SJSA1 (cell line): Measurements from ENCODE around the gene SDC3. TPM values are rescaled to one million over a fixed set of nuclear protein-coding genes. Genes with fewer than 3 reads are reported as not detected.

ENCODE experiments used
- DNase-seq, 2 experiments: peaks; one replicate each; pipeline ENCODE4 v3.0.0-alpha.2; 2015 to 2020; ENCODE audit warnings: low spot score in 2 of 2, low read depth in 1 of 2
- H3K27ac ChIP-seq: fragments of 250-450 bp; sonication (Bioruptor Pico); 2 replicates; pipeline ENCODE4 v1.5.1; 2020; ENCODE audit warnings: mild to moderate bottlenecking, moderate library complexity
- H3K27me3 ChIP-seq: fragments of 250-450 bp; sonication (Bioruptor Pico); replicated peaks from 2 replicates; pipeline ENCODE4 v1.5.1; 2020; ENCODE audit warnings: mild to moderate bottlenecking, moderate library complexity
- H3K36me3 ChIP-seq: fragments of 250-450 bp; sonication (Bioruptor Pico); 2 replicates; pipeline ENCODE4 v1.5.1; 2020; ENCODE audit warnings: mild to moderate bottlenecking
- H3K4me1 ChIP-seq: fragments of 250-450 bp; sonication (Bioruptor Pico); replicated peaks from 2 replicates; pipeline ENCODE4 v1.6.1; 2021; ENCODE audit warnings: mild to moderate bottlenecking
- H3K4me3 ChIP-seq: fragments of 250-450 bp; sonication (Bioruptor Pico); 2 replicates; pipeline ENCODE4 v1.5.1; 2020; ENCODE audit warnings: mild to moderate bottlenecking
- H3K9me3 ChIP-seq: fragments of 250-450 bp; sonication (Bioruptor Pico); replicated peaks from 2 replicates; pipeline ENCODE4 v1.5.1; 2020; ENCODE audit warnings: mild to moderate bottlenecking
- total RNA-seq: library from RNA; depleted of rRNA; stranded (reverse); fragments of >200 nt; shearing (Covaris generic); gene quantifications from 2 replicates; pipeline ENCODE4 v1.2.3, GENCODE V29; 2014

SDC3 gene
- total RNA-seq, 1 experiment from 2014 or later, result 43.6 TPM

- no peaks in the 10 kb centered on the region for H3K36me3 ChIP-seq
- no peak for DNase-seq
- H3K9me3 ChIP-seq, result no peaks in the 10 kb centered on the region
- H3K27ac ChIP-seq, result no peak overlapping the region
- no peaks in the 10 kb centered on the region for H3K27me3 ChIP-seq
- H3K4me3 ChIP-seq, result no peak overlapping the region
- peaks cover 13% of the 10 kb centered on the region for H3K4me1 ChIP-seq
Measured at GRCh38 chr1:30846587-30846986, 62.0 kb downstream of the SDC3 start.

DNA sequence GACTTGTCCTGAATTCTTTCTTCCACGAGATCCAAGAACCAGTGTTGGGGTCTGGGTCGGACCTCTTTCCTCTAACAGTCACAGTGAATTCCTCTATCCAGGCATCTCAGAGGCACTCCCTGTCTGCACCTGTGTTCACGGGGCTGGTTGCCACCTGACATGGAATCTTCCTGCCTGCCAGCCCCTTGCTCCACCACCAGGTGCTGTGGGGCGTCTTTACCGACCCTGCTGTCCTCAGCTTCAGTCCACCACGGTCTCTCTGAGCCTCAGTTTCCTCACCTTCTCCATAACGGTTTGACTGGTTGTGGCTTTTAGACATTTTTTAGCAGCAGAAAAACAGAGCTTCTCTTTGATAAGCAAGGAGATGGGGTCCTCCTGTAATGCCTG, 62.7 kb downstream of the SDC3 start:
- Histone ChIP-seq H3K9me3 (no peaks in the 10 kb centered on the region), H3K36me3 (no peaks in the 10 kb centered on the region), H3K27me3 (no peaks in the 10 kb centered on the region)

GRCh38 chr1:30845237-30845903, 63.2 kb downstream of the SDC3 start:
- no peak overlapping the region for H3K27ac ChIP-seq
- H3K4me1 ChIP-seq, result peaks cover 13% of the 10 kb centered on the region
- H3K9me3 ChIP-seq, result no peaks in the 10 kb centered on the region
- no peak overlapping the region for H3K4me3 ChIP-seq
- H3K36me3 ChIP-seq, result no peaks in the 10 kb centered on the region
- H3K27me3 ChIP-seq, result no peaks in the 10 kb centered on the region
- DNase-seq, result no peak

More for the DNA sequence above, 62.7 kb downstream of the SDC3 start:
- no peak for DNase-seq
- no peak overlapping the region for H3K4me3 ChIP-seq
- no peak overlapping the region for H3K27ac ChIP-seq
- H3K4me1 ChIP-seq, result peaks cover 13% of the 10 kb centered on the region

- H3K4me3 ChIP-seq, result no peak overlapping the region
- H3K27ac ChIP-seq, result no peak overlapping the region
- H3K27me3 ChIP-seq, result no peaks in the 10 kb centered on the region
- H3K9me3 ChIP-seq, result no peaks in the 10 kb centered on the region
- no peak for DNase-seq
- no peaks in the 10 kb centered on the region for H3K36me3 ChIP-seq
- peaks cover 13% of the 10 kb centered on the region for H3K4me1 ChIP-seq
Measured at GRCh38 chr1:30844631-30845030, 63.9 kb downstream of the SDC3 start.

GRCh38 chr1:30842697-30843354, 65.7 kb downstream of the SDC3 start:
- Histone ChIP-seq H3K4me1 (peaks cover 12% of the 10 kb centered on the region), H3K36me3 (no peaks in the 10 kb centered on the region), H3K27ac (no peak overlapping the region), H3K9me3 (no peaks in the 10 kb centered on the region), H3K4me3 (no peak overlapping the region), H3K27me3 (no peaks in the 10 kb centered on the region)
- no peak for DNase-seq

DNA sequence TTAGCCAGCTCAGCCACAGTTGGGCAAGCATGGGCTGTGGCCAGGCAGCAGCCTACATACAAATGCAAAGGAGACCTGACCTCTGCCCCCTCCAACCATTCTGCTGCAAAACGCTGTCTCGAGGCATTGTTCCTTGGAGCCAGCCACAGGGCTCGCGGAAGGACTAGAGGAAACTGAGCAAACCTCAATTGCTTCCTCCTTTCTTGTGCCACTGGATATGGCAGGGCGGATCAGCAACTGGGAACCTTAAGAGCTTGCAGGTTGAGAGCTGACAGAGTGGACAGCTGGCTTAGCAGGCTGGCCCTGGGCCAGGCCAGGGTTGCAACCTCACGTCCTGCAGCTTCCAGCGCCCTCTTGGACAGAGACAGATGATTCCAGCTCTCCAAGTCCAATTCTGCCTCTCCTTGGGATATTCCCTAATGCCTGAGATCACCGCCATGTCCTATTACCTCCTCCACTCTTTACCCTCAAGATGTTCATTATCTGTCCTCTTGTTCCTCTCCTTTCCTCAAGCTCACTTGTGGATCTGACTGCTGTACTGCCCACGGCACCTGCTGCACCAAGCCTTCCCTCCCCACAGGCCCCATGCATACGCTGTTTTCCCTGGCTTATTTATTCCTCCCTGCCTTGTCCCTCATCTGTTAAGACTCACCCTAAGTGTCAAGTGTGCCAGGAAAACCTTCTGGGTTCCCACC, 67.5 kb downstream of the SDC3 start:
- H3K27ac ChIP-seq, result no peak overlapping the region
- no peaks in the 10 kb centered on the region for H3K27me3 ChIP-seq
- no peaks in the 10 kb centered on the region for H3K4me1 ChIP-seq
- H3K9me3 ChIP-seq, result no peaks in the 10 kb centered on the region
- H3K4me3 ChIP-seq, result no peak overlapping the region
- no peaks in the 10 kb centered on the region for H3K36me3 ChIP-seq
- no peak for DNase-seq

DNA sequence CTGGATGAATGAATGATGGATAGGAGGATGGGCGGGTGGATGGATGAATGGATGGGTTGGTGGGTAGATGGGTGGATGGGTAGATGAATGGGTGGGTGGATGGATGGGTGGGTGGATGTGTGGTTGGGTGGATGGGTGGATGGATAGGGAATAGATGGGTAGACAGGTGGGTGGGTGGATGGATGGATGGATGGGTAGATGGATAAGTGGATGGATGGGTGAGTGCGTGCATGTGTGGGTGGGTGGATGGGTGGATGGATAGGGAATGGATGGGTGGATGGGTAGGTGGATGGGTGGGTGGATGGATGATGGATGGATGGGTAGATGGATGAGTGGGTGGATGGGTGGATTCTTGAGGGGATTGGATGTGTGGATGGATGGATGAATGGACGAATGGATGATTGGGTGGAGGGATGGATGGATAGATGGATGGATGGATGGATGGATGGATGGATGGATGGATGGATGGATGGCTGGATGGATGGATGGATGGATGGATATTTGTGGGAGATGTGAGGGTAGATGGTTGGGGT, 68.7 kb downstream of the SDC3 start:
- Histone ChIP-seq H3K36me3 (no peaks in the 10 kb centered on the region), H3K27ac (no peak overlapping the region), H3K4me1 (no peaks in the 10 kb centered on the region), H3K27me3 (no peaks in the 10 kb centered on the region), H3K9me3 (no peaks in the 10 kb centered on the region), H3K4me3 (no peak overlapping the region)
- no peak for DNase-seq

DNA sequence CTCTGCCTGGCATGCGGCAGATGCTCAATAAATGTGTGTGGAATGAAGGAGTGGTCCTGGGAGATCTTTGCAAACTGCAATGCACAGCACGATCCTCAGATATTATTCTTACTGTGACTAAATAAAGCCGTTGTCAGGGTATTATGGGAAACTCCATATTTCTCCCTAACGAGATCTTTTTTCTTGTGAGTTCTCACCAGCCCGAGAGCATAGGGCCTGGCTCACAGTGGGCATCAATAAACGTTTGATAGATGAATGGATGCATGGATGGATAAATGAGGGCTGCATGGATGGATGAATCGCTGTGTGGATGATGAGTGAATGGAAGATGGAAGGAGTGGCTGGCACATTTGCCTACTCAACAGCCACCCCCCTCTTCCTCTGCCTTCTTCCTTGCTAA, 69.6 kb downstream of the SDC3 start:
- Histone ChIP-seq H3K27me3 (no peaks in the 10 kb centered on the region), H3K36me3 (no peaks in the 10 kb centered on the region), H3K4me3 (no peak overlapping the region), H3K9me3 (no peaks in the 10 kb centered on the region), H3K4me1 (no peaks in the 10 kb centered on the region), H3K27ac (no peak overlapping the region)
- DNase-seq, result no peak

DNA sequence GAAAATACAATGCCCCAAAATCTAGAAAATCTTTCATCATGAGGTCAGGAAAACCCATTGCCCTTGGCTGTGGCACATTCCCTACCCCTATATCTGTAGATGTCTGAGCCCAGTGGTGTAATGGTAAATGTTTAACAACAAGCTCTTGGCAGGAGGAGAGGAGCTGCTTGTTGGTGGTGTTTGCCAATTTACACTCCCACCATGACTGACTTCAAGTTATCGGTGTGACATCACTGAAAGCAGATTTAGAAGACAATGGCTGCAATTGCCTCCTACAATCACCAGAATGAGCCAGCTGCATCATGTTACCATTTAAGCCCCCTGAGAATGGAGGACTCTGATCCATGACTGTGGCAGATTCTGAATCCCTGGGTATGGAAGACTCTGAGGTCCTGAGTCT, 70.9 kb downstream of the SDC3 start:
- Histone ChIP-seq H3K27me3 (no peaks in the 10 kb centered on the region), H3K36me3 (no peaks in the 10 kb centered on the region), H3K4me3 (no peak overlapping the region), H3K4me1 (no peaks in the 10 kb centered on the region), H3K27ac (no peak overlapping the region), H3K9me3 (no peaks in the 10 kb centered on the region)
- no peak for DNase-seq

- DNase-seq, result no peak
Measured at GRCh38 chr1:30834253-30834652, 74.3 kb downstream of the SDC3 start.

DNA sequence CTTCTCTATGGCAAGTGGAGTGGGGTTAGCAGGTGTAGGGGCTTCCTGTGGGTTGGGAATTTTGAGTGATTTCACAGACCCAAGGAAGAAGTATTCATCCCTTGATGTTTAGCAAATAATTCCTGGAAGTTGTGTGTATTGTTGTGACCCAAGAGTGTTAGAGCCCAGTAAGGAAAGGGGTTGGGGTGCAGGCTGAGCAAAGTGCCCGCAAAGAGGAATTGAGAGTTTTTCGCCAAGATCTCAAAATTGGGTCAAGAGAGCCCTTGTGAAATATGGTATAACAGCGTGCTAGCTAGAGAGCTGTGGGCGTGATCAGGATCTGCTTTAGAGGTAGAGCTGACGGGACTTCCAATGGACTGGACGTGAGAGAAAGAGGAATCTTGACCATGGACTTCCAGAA, 78.0 kb downstream of the SDC3 start:
- Histone ChIP-seq H3K27me3 (no peaks in the 10 kb centered on the region), H3K4me3 (no peak overlapping the region), H3K4me1 (no peaks in the 10 kb centered on the region), H3K9me3 (no peaks in the 10 kb centered on the region), H3K27ac (no peak overlapping the region), H3K36me3 (no peaks in the 10 kb centered on the region)
- no peak for DNase-seq

More at GRCh38 chr1:30834253-30834652, 74.3 kb downstream of the SDC3 start:
- H3K4me3 ChIP-seq, result no peak overlapping the region
- no peak overlapping the region for H3K27ac ChIP-seq
- H3K36me3 ChIP-seq, result no peaks in the 10 kb centered on the region
- H3K9me3 ChIP-seq, result no peaks in the 10 kb centered on the region
- H3K27me3 ChIP-seq, result no peaks in the 10 kb centered on the region
- no peaks in the 10 kb centered on the region for H3K4me1 ChIP-seq

- Histone ChIP-seq H3K27me3 (no peaks in the 10 kb centered on the region), H3K4me3 (no peak overlapping the region), H3K27ac (no peak overlapping the region), H3K9me3 (no peaks in the 10 kb centered on the region), H3K4me1 (peaks cover 4% of the 10 kb centered on the region), H3K36me3 (no peaks in the 10 kb centered on the region)
- no peak for DNase-seq
Measured at GRCh38 chr1:30829889-30830288, 78.7 kb downstream of the SDC3 start.

- Histone ChIP-seq H3K4me3 (peak overlapping the region; percentile 41), H3K27me3 (no peaks in the 10 kb centered on the region), H3K36me3 (no peaks in the 10 kb centered on the region), H3K9me3 (no peaks in the 10 kb centered on the region), H3K27ac (peak overlapping the region; percentile 73; the same call in 1 of the 2 replicates), H3K4me1 (peaks cover 18% of the 10 kb centered on the region)
- DNase-seq, result no peak
Measured at GRCh38 chr1:30824736-30825429, 83.7 kb downstream of the SDC3 start.
